Liver (tissue), 3 donors: Measurements from ENCODE around the gene WAC.
"Not testable (repeated sequence)": the region's sequence is repeated elsewhere in the genome, so short reads cannot be mapped to it uniquely, and the experiment has no call there.

ENCODE experiments used
- EGR1 ChIP-seq, 2 donors: IDR thresholded peaks; 2 replicates each; pipeline ENCODE4 v1.6.1; 2016 to 2018; ENCODE audit warnings: antibody characterized with exemption in 2 of 2, low read depth in 2 of 2
- GABPA ChIP-seq, 2 donors: IDR thresholded peaks in 1 of 2; conservative IDR thresholded peaks in 1 of 2; 2 replicates each; pipeline ENCODE4 v1.6.1; 2016; ENCODE audit warnings: antibody characterized with exemption in 2 of 2, mild to moderate bottlenecking in 1 of 2, moderate library complexity in 1 of 2
- JUND ChIP-seq, 2 donors: IDR thresholded peaks; 2 replicates each; pipeline ENCODE4 v1.6.1; 2016; ENCODE audit warnings: antibody characterized with exemption in 2 of 2
- SP1 ChIP-seq: IDR thresholded peaks from 2 replicates; pipeline ENCODE4 v1.6.1; 2018; ENCODE audit warnings: antibody characterized with exemption, mild to moderate bottlenecking
- TAF1 ChIP-seq: conservative IDR thresholded peaks from 2 replicates; pipeline ENCODE4 v1.6.1; 2016; ENCODE audit warnings: antibody characterized with exemption, mild to moderate bottlenecking
- TF ChIP-seq, protein P1 (sequence below): IDR thresholded peaks from 2 replicates; pipeline ENCODE4 v1.6.1; 2016; ENCODE audit warnings: antibody characterized with exemption
- TF ChIP-seq, protein P2 (sequence below): fragments of 150-350 bp; IDR thresholded peaks from 2 replicates; pipeline ENCODE4 v1.5.1; 2017; ENCODE audit warnings: improper control_type of control experiment, low read depth, low read length; ENCODE audit not compliant: missing input control
- donor health status: healthy.
- donor health status: healthy.

DNA sequence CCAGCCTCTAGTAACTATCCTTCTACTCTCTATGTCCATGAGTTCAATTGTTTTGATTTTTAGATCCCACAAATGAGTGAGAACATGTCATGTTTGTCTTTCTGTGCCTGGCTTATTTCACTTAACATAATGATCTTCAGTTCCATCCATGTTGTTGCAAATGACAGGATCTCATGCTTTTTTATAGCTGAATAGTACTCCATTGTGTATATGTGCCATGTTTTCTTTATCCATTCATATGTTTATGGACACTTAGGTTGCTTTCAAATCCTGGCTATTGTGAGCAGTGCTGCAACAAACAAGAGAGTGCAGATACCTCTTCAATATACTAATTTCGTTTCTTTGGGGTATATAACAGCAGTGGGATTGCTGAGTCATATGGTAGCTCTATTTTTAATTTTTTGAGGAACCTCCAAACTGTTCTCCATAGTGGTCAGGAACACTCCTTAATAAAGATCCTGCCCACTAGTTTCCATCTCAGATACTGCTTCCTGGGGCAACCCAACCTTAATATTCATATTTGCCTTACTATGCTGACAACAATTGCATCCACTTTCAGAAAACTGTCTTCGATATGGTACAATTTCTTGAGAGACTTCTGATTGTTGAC lies 42.6 kb upstream of the WAC start:
- TF ChIP-seq EGR1 (IDR thresholded peaks at IDR 0.05; ENCODE audit: low read depth in 2 of 2); JUND (IDR thresholded peaks at IDR 0.05); TAF1; GABPA (IDR thresholded peaks at IDR 0.05 in 1 of 2, conservative IDR thresholded peaks at IDR 0.05 in 1 of 2); SP1: not testable (repeated sequence)
- TF ChIP-seq, protein P1, sequence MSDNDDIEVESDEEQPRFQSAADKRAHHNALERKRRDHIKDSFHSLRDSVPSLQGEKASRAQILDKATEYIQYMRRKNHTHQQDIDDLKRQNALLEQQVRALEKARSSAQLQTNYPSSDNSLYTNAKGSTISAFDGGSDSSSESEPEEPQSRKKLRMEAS: not testable (repeated sequence)
- TF ChIP-seq, protein P2, sequence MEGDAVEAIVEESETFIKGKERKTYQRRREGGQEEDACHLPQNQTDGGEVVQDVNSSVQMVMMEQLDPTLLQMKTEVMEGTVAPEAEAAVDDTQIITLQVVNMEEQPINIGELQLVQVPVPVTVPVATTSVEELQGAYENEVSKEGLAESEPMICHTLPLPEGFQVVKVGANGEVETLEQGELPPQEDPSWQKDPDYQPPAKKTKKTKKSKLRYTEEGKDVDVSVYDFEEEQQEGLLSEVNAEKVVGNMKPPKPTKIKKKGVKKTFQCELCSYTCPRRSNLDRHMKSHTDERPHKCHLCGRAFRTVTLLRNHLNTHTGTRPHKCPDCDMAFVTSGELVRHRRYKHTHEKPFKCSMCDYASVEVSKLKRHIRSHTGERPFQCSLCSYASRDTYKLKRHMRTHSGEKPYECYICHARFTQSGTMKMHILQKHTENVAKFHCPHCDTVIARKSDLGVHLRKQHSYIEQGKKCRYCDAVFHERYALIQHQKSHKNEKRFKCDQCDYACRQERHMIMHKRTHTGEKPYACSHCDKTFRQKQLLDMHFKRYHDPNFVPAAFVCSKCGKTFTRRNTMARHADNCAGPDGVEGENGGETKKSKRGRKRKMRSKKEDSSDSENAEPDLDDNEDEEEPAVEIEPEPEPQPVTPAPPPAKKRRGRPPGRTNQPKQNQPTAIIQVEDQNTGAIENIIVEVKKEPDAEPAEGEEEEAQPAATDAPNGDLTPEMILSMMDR: not testable (repeated sequence)
